ENCODE data around the gene BCKDHB.

GRCh38 chr6:80249897-80250296 lies 143.4 kb downstream of the BCKDHB start:
- TF ChIP-seq, protein P1, sequence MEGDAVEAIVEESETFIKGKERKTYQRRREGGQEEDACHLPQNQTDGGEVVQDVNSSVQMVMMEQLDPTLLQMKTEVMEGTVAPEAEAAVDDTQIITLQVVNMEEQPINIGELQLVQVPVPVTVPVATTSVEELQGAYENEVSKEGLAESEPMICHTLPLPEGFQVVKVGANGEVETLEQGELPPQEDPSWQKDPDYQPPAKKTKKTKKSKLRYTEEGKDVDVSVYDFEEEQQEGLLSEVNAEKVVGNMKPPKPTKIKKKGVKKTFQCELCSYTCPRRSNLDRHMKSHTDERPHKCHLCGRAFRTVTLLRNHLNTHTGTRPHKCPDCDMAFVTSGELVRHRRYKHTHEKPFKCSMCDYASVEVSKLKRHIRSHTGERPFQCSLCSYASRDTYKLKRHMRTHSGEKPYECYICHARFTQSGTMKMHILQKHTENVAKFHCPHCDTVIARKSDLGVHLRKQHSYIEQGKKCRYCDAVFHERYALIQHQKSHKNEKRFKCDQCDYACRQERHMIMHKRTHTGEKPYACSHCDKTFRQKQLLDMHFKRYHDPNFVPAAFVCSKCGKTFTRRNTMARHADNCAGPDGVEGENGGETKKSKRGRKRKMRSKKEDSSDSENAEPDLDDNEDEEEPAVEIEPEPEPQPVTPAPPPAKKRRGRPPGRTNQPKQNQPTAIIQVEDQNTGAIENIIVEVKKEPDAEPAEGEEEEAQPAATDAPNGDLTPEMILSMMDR (IDR thresholded peaks at IDR 0.05) = no peak
- no peak for TF ChIP-seq POLR2A (IDR thresholded peaks at IDR 0.05)

Data from upper lobe of left lung (tissue), 4 donors.